Activated naive CD4-positive, alpha-beta T cell treated with anti-CD3 and anti-CD28 coated beads, Interleukin-2, amount 50 U/mL, for 72 hours (primary cell): Measurements from ENCODE around the gene BICDL2. TPM values are rescaled to one million over a fixed set of nuclear protein-coding genes. Genes with fewer than 3 reads are reported as not detected.

Source experiments
- total RNA-seq, 2 donors: library from RNA; stranded (reverse); gene quantifications; one replicate each; pipeline ENCODE4 v1.2.3, GENCODE V29; 2022

Gene BICDL2
- total RNA-seq, 2 donors from 2014 or later, result 2.9 TPM; not detected in 1

Other genes with a start within 250 kb of the BICDL2 start
- not detected for gene PRSS33, start 249.4 kb downstream of the BICDL2 start, total RNA-seq
- not detected for gene PRSS41, start 238.5 kb downstream of the BICDL2 start, total RNA-seq
- 1 to 10 TPM; 1.8 to 2.4 TPM for gene PRSS21, start 219.7 kb downstream of the BICDL2 start, total RNA-seq
- gene ZG16B, start 206.6 kb downstream of the BICDL2 start, total RNA-seq, result 1 to 10 TPM in 1 of 2 donors, under 1 TPM in 1; 0.48 to 1.4 TPM
- gene PRSS22, start 178.8 kb downstream of the BICDL2 start, total RNA-seq, result under 1 TPM in 1 of 2 donors, not detected in 1; 0.34 TPM
- 10 to 100 TPM in 1 of 2 donors, 1 to 10 TPM in 1; 9.4 to 17.4 TPM for gene FLYWCH2, start 153.7 kb downstream of the BICDL2 start, total RNA-seq
- gene FLYWCH1, start 125.0 kb downstream of the BICDL2 start, total RNA-seq, result 10 to 100 TPM; 28.8 to 55.4 TPM
- gene KREMEN2, start 72.7 kb downstream of the BICDL2 start, total RNA-seq, result not detected
- gene PAQR4, start 67.6 kb downstream of the BICDL2 start, total RNA-seq, result 10 to 100 TPM; 24.0 to 31.6 TPM
- 100 to 1,000 TPM; 125 to 193 TPM for gene PKMYT1, start 56.5 kb downstream of the BICDL2 start, total RNA-seq
- under 1 TPM in 1 of 2 donors, not detected in 1; 0.11 TPM for gene CLDN9, start 24.0 kb downstream of the BICDL2 start, total RNA-seq
- not detected for gene CLDN6, start 18.8 kb downstream of the BICDL2 start, total RNA-seq
- 10 to 100 TPM in 1 of 2 donors, 1 to 10 TPM in 1; 7.6 to 14.6 TPM for gene TNFRSF12A, start 16.6 kb downstream of the BICDL2 start, total RNA-seq
- 10 to 100 TPM; 40.9 to 47.3 TPM for gene HCFC1R1, start 13.0 kb downstream of the BICDL2 start, total RNA-seq
- 10 to 100 TPM; 35.3 to 65.2 TPM for gene THOC6, start 12.9 kb downstream of the BICDL2 start, total RNA-seq
- 1 to 10 TPM; 1.8 to 2.0 TPM for gene MMP25, start 9.6 kb upstream of the BICDL2 start, total RNA-seq
- 1,000 to 10,000 TPM; 2,042 to 3,291 TPM for gene IL32, start 28.7 kb upstream of the BICDL2 start, total RNA-seq
- gene ZSCAN10, start 62.4 kb upstream of the BICDL2 start, total RNA-seq, result under 1 TPM; 0.14 to 0.68 TPM
- gene ZNF205, start 75.6 kb upstream of the BICDL2 start, total RNA-seq, result under 1 TPM in 1 of 2 donors, not detected in 1; 0.18 TPM
- 1 to 10 TPM; 6.1 to 8.2 TPM for gene ZNF213, start 98.1 kb upstream of the BICDL2 start, total RNA-seq
- not detected for gene OR1F1, start 151.3 kb upstream of the BICDL2 start, total RNA-seq
- gene ZNF200, start 198.2 kb upstream of the BICDL2 start, total RNA-seq, result 10 to 100 TPM in 1 of 2 donors, 1 to 10 TPM in 1; 9.2 to 19.3 TPM
- under 1 TPM in 1 of 2 donors, not detected in 1; 0.16 TPM for gene MEFV, start 219.7 kb upstream of the BICDL2 start, total RNA-seq
- gene ZNF263, start 246.5 kb upstream of the BICDL2 start, total RNA-seq, result 10 to 100 TPM; 16.2 to 20.6 TPM